Chondrocyte (in vitro differentiated cells): ENCODE measurements around the gene SEMA3G. TPM values are rescaled to one million over a fixed set of nuclear protein-coding genes. Genes with fewer than 3 reads are reported as not detected.

ENCODE experiments used
- DNase-seq: peaks from one replicate; pipeline ENCODE4 v3.0.0; 2021; ENCODE audit warnings: mixed read lengths, low spot score
- H3K27ac Mint-ChIP-seq: one replicate; pipeline ENCODE4 v1.8.0; 2021; ENCODE audit warnings: mild to moderate bottlenecking, moderate library complexity, mixed read lengths; ENCODE audit not compliant: unreplicated experiment
- H3K27me3 Mint-ChIP-seq: 2 replicates; pipeline ENCODE4 v1.8.0; 2021; ENCODE audit warnings: low read depth, mixed read lengths
- H3K36me3 Mint-ChIP-seq: 2 replicates; pipeline ENCODE4 v1.8.0; 2021; ENCODE audit warnings: low read depth, mixed read lengths
- H3K4me1 Mint-ChIP-seq: 2 replicates; pipeline ENCODE4 v1.8.0; 2021; ENCODE audit warnings: low read depth, mild to moderate bottlenecking, mixed read lengths
- H3K4me3 Mint-ChIP-seq: one replicate; pipeline ENCODE4 v1.8.0; 2021; ENCODE audit warnings: mild to moderate bottlenecking, moderate library complexity, mixed read lengths; ENCODE audit not compliant: unreplicated experiment
- H3K9me3 Mint-ChIP-seq: 2 replicates; pipeline ENCODE4 v1.8.0; 2021; ENCODE audit warnings: low read depth, mixed read lengths
- long read RNA-seq: library from polyadenylated mRNA; stranded (forward); transcript quantifications from one replicate; pipeline ENCODE4 v2.0.0, GENCODE V29; 2021
- total RNA-seq: library from RNA; stranded (reverse); gene quantifications from 3 replicates; pipeline ENCODE4 v1.2.1, GENCODE V29; 2021
- TF ChIP-seq, protein P1 (sequence below): fragments of 200-600 bp; sonication (generic); IDR thresholded peaks from 2 replicates; pipeline ENCODE4 v1.5.0; 2021; ENCODE audit warnings: antibody characterized with exemption, mild to moderate bottlenecking, moderate library complexity

Gene SEMA3G
- total RNA-seq: 0.17 TPM in 1 of 3 replicates, not detected in the others
- long read RNA-seq: 0 reads

DNA sequence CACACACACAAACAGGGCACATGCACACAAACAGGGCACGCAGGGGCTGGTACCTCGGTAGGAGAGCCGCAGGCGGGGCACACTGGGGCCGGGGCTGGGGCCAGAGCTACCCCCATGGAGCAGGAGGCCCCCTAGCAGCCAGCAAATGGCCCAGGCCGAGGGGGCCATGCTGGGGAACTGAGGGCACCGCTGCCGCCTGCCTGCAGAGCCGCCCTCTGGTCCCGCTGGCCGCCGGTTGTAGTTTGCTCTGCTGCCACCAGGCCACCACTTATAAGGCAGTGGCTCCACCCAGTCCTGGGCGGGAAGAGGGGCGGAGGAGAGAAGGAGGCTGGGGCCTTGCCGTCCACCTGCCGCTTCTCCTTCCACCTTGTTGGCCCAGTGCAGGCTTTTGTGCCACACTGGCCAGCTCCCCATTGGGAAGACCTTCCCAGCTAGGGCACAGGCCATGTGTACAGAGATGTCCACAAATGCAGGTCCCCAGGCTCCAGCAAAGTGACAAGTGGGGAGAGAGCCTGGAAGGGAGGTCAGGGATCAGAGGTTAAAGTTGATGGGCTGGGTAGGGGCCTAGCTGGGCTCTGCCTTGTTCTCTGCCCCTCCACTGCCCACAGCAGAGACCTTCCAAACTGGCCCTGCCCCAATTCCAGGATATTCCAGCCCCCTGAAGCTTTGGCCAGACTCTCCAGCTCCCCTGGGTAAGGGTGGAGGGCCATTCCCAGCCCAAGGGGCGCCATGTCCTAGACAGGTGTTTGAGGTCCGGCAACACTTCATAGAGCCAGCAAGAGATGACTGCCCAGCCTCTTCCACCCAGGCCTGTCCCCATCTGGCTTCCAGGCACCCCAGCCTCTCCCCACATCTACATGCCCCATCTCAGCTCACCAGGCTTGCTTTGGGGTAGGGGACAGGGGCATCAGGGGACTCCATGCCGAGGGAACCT lies at the start of gene SEMA3G:
Gene SEMA3G, minus strand, starts transcription at position 244 of the 934 bp plus-strand sequence. Its CDS starts 76 bp downstream, at position 168.
- DNase-seq: peak; percentile 94
- H3K4me1 Mint-ChIP-seq: peaks cover 11% of the 10 kb centered on the region

GRCh38 chr3:52494445-52494844 lies 49.5 kb upstream of the SEMA3G start:
- H3K9me3 Mint-ChIP-seq: no peaks in the 10 kb centered on the region
- H3K27ac Mint-ChIP-seq: no peak overlapping the region
- H3K27me3 Mint-ChIP-seq: no peaks in the 10 kb centered on the region
- no peak overlapping the region for H3K4me3 Mint-ChIP-seq
- TF ChIP-seq, protein P1, sequence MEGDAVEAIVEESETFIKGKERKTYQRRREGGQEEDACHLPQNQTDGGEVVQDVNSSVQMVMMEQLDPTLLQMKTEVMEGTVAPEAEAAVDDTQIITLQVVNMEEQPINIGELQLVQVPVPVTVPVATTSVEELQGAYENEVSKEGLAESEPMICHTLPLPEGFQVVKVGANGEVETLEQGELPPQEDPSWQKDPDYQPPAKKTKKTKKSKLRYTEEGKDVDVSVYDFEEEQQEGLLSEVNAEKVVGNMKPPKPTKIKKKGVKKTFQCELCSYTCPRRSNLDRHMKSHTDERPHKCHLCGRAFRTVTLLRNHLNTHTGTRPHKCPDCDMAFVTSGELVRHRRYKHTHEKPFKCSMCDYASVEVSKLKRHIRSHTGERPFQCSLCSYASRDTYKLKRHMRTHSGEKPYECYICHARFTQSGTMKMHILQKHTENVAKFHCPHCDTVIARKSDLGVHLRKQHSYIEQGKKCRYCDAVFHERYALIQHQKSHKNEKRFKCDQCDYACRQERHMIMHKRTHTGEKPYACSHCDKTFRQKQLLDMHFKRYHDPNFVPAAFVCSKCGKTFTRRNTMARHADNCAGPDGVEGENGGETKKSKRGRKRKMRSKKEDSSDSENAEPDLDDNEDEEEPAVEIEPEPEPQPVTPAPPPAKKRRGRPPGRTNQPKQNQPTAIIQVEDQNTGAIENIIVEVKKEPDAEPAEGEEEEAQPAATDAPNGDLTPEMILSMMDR: no peak
- H3K36me3 Mint-ChIP-seq: peaks cover 19% of the 10 kb centered on the region
- no peak for DNase-seq
- H3K4me1 Mint-ChIP-seq: peaks cover 4% of the 10 kb centered on the region

More for the DNA sequence above, at the start of gene SEMA3G:
- Mint-ChIP-seq H3K27ac (no peak within 1 kb of the TSS), H3K36me3 (no peaks in the 10 kb centered on the region), H3K27me3 (no peaks in the 10 kb centered on the region), H3K4me3 (no peak within 1 kb of the TSS), H3K9me3 (no peaks in the 10 kb centered on the region)
- TF ChIP-seq, protein P1: peak; percentile 70

DNA sequence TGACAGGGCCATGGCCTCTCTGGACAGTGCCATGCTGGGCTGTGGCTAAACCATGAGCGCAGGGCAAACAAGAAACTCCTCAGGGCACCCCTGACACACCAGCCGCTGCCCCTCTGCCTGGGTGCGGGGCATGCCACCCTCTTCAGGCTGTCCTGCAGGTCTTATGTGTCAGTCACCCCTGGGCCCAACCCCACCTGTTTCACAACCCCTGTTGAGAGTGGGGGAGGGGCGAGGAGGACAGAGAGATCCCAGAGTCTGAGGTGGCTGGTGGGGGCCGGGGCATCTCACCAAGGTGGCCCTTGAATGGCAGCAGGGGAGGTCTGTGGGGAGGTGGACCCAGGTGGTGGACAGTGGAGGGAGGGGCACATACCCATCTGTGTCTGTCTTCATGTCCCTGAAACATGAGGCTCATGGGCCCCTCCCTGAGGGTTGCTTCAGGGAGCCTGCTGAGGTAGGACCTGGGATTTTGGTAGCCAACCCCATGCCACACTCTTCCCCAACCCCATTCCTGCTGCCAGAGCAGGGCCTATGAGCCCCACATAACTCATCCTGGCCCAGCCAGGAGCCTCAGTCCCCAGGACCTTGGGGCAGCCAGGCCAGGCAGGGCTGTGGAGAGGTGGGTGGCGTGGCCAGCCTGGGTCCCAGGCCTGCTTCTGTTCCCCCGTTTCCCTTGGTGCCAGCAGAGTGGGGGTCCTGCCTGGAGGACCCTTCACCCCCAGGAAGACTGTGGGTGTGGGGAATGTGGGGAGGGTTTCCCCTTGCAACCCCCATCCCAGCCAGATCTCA lies 48.5 kb upstream of the SEMA3G start:
- Mint-ChIP-seq H3K27ac (no peak overlapping the region), H3K27me3 (no peaks in the 10 kb centered on the region), H3K4me3 (no peak overlapping the region), H3K9me3 (no peaks in the 10 kb centered on the region), H3K4me1 (peaks cover 4% of the 10 kb centered on the region), H3K36me3 (peaks cover 21% of the 10 kb centered on the region)
- DNase-seq: no peak
- TF ChIP-seq, protein P1: no peak

DNA sequence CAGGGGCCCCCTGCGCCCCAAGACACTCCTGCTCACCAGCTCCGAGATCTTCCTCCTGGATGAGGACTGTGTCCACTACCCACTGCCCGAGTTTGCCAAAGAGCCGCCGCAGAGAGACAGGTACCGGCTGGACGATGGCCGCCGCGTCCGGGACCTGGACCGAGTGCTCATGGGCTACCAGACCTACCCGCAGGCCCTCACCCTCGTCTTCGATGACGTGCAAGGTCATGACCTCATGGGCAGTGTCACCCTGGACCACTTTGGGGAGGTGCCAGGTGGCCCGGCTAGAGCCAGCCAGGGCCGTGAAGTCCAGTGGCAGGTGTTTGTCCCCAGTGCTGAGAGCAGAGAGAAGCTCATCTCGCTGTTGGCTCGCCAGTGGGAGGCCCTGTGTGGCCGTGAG lies 47.2 kb upstream of the SEMA3G start:
- no peaks in the 10 kb centered on the region for H3K9me3 Mint-ChIP-seq
- TF ChIP-seq, protein P1: no peak
- no peak for DNase-seq
- peaks cover 4% of the 10 kb centered on the region for H3K4me1 Mint-ChIP-seq
- H3K4me3 Mint-ChIP-seq: no peak overlapping the region
- H3K36me3 Mint-ChIP-seq: peaks cover 30% of the 10 kb centered on the region
- H3K27me3 Mint-ChIP-seq: no peaks in the 10 kb centered on the region
- H3K27ac Mint-ChIP-seq: no peak overlapping the region

DNA sequence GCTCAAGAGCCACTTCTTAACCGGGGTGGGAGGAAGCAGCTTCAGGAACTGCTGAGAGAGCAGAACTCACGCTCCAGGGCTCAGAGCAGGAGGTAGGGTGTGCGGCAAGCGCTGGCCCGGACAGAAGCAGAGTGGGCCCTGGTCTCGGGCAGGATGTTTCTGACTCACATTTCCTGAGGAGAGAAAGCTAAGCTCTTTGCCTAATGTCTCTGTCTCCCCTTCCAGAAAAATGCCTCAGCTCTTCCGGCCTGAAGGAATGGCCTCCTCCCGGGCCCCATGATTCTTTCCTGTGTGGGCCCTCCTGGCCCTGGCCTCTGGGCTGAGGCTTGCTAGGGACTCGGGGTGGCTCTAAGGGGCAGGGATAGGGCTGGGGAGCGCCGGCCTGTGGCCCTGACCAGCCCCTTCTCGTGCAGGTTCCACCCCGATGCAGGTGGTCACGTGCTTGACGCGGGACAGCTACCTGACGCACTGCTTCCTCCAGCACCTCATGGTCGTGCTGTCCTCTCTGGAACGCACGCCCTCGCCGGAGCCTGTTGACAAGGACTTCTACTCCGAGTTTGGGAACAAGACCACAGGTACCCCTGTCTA lies 46.1 kb upstream of the SEMA3G start:
- H3K27ac Mint-ChIP-seq: peak overlapping the region; percentile 57
- TF ChIP-seq, protein P1: no peak
- no peaks in the 10 kb centered on the region for H3K27me3 Mint-ChIP-seq
- no peak for DNase-seq
- peaks cover 4% of the 10 kb centered on the region for H3K4me1 Mint-ChIP-seq
- no peaks in the 10 kb centered on the region for H3K9me3 Mint-ChIP-seq
- H3K36me3 Mint-ChIP-seq: peaks cover 30% of the 10 kb centered on the region
- H3K4me3 Mint-ChIP-seq: no peak overlapping the region
